GM18526 (cell line): ENCODE results near the gene FOXA1.

ENCODE experiments used
- POLR2A ChIP-seq: IDR thresholded peaks from 3 replicates; pipeline ENCODE4 v1.6.1; 2011; ENCODE audit not compliant: insufficient read length; ENCODE audit errors: extremely low read depth

FOXA1 gene

GRCh38 chr14:37595809-37596621 lies 966 bp upstream of the FOXA1 start:
- no peak for TF ChIP-seq POLR2A

- no peak for TF ChIP-seq POLR2A
Observed at GRCh38 chr14:37594238-37594970, 645 bp downstream of the FOXA1 start.

- TF ChIP-seq POLR2A = no peak
Observed at GRCh38 chr14:37593511-37594237, 1.4 kb downstream of the FOXA1 start.

- no peak for TF ChIP-seq POLR2A
Observed at GRCh38 chr14:37592482-37593408, 2.3 kb downstream of the FOXA1 start.

GRCh38 chr14:37591941-37592481 lies 3.0 kb downstream of the FOXA1 start:
- TF ChIP-seq POLR2A = no peak

- TF ChIP-seq POLR2A = no peak
Observed at GRCh38 chr14:37591311-37591940, 3.6 kb downstream of the FOXA1 start.

GRCh38 chr14:37590428-37591139 lies 4.5 kb downstream of the FOXA1 start:
- no peak for TF ChIP-seq POLR2A

GRCh38 chr14:37589715-37590427 lies 5.2 kb downstream of the FOXA1 start:
- TF ChIP-seq POLR2A = no peak

- no peak for TF ChIP-seq POLR2A
Observed at GRCh38 chr14:37588956-37589714, 5.9 kb downstream of the FOXA1 start.

- TF ChIP-seq POLR2A = no peak
Observed at GRCh38 chr14:37588667-37588955, 6.4 kb downstream of the FOXA1 start.

GRCh38 chr14:37587881-37588666 lies 7.0 kb downstream of the FOXA1 start:
- no peak for TF ChIP-seq POLR2A
